DOHH2 (cell line): ENCODE results near the gene MRTFA.

ENCODE experiments used
- H3F3A ChIP-seq: fragments of 200-600 bp; sonication (generic), shearing (Covaris generic); 2 replicates; pipeline ENCODE4 v1.6.0; 2016; ENCODE audit warnings: antibody characterized with exemption, mild to moderate bottlenecking; ENCODE audit not compliant: control insufficient read depth, insufficient read depth
- H3K27ac ChIP-seq: fragments of 200-600 bp; sonication (generic); 2 replicates; pipeline ENCODE4 v1.5.1; 2014; ENCODE audit warnings: low read depth, mild to moderate bottlenecking, low read length, moderate library complexity
- H3K27me3 ChIP-seq: fragments of 200-600 bp; sonication (generic); 2 replicates; pipeline ENCODE4 v1.6.1; 2014; ENCODE audit warnings: mild to moderate bottlenecking, low read length, mixed read lengths; ENCODE audit not compliant: control insufficient read depth
- H3K36me3 ChIP-seq: fragments of 200-600 bp; sonication (generic); 2 replicates; pipeline ENCODE4 v1.6.1; 2014; ENCODE audit warnings: mild to moderate bottlenecking, low read length, moderate library complexity, mixed read lengths; ENCODE audit not compliant: control insufficient read depth
- H3K4me1 ChIP-seq: fragments of 200-600 bp; sonication (generic); 2 replicates; pipeline ENCODE4 v1.6.1; 2014; ENCODE audit warnings: mild to moderate bottlenecking, low read length, mixed read lengths; ENCODE audit not compliant: control insufficient read depth
- H3K4me2 ChIP-seq: fragments of 200-600 bp; sonication (generic); 2 replicates; pipeline ENCODE4 v1.6.0; 2014; ENCODE audit warnings: mild to moderate bottlenecking, low read length, moderate library complexity
- H3K4me3 ChIP-seq: fragments of 200-600 bp; sonication (generic); 2 replicates; pipeline ENCODE4 v1.5.1; 2014; ENCODE audit warnings: mild to moderate bottlenecking, low read length, mixed read lengths
- H3K79me2 ChIP-seq: fragments of 200-600 bp; sonication (generic); 2 replicates; pipeline ENCODE4 v1.6.1; 2014; ENCODE audit warnings: mild to moderate bottlenecking, low read length, mixed read lengths; ENCODE audit not compliant: control insufficient read depth
- H3K9me2 ChIP-seq: fragments of 200-600 bp; sonication (generic); replicated peaks from 2 replicates; pipeline ENCODE4 v1.6.1; 2014; ENCODE audit warnings: mild to moderate bottlenecking, low read length, mixed read lengths; ENCODE audit not compliant: control insufficient read depth
- H3K9me3 ChIP-seq: fragments of 200-600 bp; sonication (generic); 2 replicates; pipeline ENCODE4 v1.6.1; 2014; ENCODE audit warnings: antibody characterized with exemption, low read length, mixed read lengths; ENCODE audit not compliant: control insufficient read depth, insufficient read depth
- H4K20me1 ChIP-seq: fragments of 200-600 bp; sonication (generic); 2 replicates; pipeline ENCODE4 v1.6.0; 2014; ENCODE audit warnings: low read depth, mild to moderate bottlenecking, antibody characterized with exemption, low read length, moderate library complexity; ENCODE audit not compliant: control insufficient read depth, insufficient read depth
- CTCF ChIP-seq: fragments of 200-600 bp; sonication (generic); IDR thresholded peaks from one replicate; pipeline ENCODE4 v1.5.1; 2014; ENCODE audit warnings: antibody characterized with exemption, mild to moderate bottlenecking, low read depth, low read length; ENCODE audit not compliant: poor library complexity, severe bottlenecking
- EZH2phosphoT487 ChIP-seq: fragments of 200-600 bp; sonication (generic); IDR thresholded peaks from 2 replicates; pipeline ENCODE4 v1.6.1; 2017; ENCODE audit warnings: borderline replicate concordance, mild to moderate bottlenecking, antibody characterized with exemption, low read length, moderate library complexity, mixed read lengths

The MRTFA gene

DNA sequence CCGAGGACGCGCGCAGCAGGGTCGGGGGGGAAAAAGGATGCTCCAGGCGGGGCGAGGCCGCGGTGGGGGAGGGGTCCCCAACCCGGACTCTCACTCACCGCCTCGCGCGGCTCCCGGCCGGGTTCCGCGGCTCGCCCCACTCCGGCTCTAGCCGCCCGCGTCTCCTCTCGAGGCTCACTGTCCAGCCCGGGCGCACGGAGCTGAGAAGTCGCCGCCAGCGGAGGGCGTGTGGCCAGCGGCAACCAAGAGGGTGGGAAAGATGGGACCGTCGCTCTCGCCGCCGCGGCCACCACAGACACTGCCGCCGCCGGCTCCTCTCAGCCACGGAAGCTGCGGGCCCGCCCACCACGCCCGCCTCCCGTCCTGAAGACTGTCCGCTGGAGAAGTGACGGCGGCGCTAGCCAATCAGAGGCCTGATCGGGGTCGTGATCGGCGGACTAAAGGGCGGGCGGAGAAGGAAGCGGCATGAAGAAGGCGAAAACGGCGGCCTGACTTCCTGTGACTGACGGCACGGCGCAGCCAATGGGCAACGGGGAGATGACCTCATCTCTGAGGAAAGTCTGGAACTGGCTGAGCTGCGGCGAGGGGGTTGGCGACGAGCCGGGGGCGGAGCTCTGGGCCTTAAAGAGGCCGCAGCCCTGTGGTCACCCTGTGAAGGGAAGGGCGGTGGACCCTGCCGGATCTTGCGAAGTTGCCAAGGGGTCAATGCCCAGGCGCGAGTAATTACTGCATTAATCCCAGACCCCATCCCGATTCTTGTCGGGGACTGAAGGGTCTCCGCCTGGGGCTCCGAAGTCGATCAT lies at the start of gene MRTFA:
MRTFA (minus strand) TSS at position 340 of the 803 bp plus-strand sequence.
- H3K4me3 ChIP-seq = peak within 1 kb of the TSS; percentile 92
- no peak for TF ChIP-seq EZH2phosphoT487
- TF ChIP-seq CTCF = no peak
- H3K9me3 ChIP-seq = no peaks in the 10 kb centered on the region
- peaks cover 48% of the 10 kb centered on the region for H3K79me2 ChIP-seq
- peaks cover 21% of the 10 kb centered on the region for H4K20me1 ChIP-seq
- peak within 1 kb of the TSS; percentile 38 for H3K27ac ChIP-seq
- no peaks in the 10 kb centered on the region for H3K9me2 ChIP-seq
- no peaks in the 10 kb centered on the region for H3K27me3 ChIP-seq
- no peaks in the 10 kb centered on the region for H3F3A ChIP-seq
- H3K36me3 ChIP-seq = no peaks in the 10 kb centered on the region
- H3K4me2 ChIP-seq = peak within 1 kb of the TSS; percentile 97
- peaks cover 34% of the 10 kb centered on the region for H3K4me1 ChIP-seq

- no peak overlapping the region for H3K4me3 ChIP-seq
- no peaks in the 10 kb centered on the region for H3K27me3 ChIP-seq
- H3K9me3 ChIP-seq = no peaks in the 10 kb centered on the region
- H3K79me2 ChIP-seq = no peaks in the 10 kb centered on the region
- no peaks in the 10 kb centered on the region; the same call in 1 of the 2 replicates for H3F3A ChIP-seq
- H3K36me3 ChIP-seq = no peaks in the 10 kb centered on the region
- no peaks in the 10 kb centered on the region for H3K9me2 ChIP-seq
- H3K4me1 ChIP-seq = peaks cover 22% of the 10 kb centered on the region
- no peaks in the 10 kb centered on the region for H4K20me1 ChIP-seq
- TF ChIP-seq CTCF (no peak), EZH2phosphoT487 (no peak)
- no peak overlapping the region for H3K27ac ChIP-seq
- no peak overlapping the region for H3K4me2 ChIP-seq
These were observed 48.9 kb upstream of the MRTFA start for GRCh38 chr22:40685406-40685805.

GRCh38 chr22:40684728-40685127 lies 48.2 kb upstream of the MRTFA start:
- Histone ChIP-seq H3K4me2 (no peak overlapping the region), H3K9me2 (no peaks in the 10 kb centered on the region), H3K27me3 (no peaks in the 10 kb centered on the region), H3K27ac (no peak overlapping the region), H3K9me3 (no peaks in the 10 kb centered on the region), H3K4me1 (peaks cover 22% of the 10 kb centered on the region), H3K36me3 (no peaks in the 10 kb centered on the region), H3K4me3 (no peak overlapping the region), H4K20me1 (no peaks in the 10 kb centered on the region), H3K79me2 (no peaks in the 10 kb centered on the region), H3F3A (no peaks in the 10 kb centered on the region; the same call in 1 of the 2 replicates)
- TF ChIP-seq CTCF = no peak
